Hepatocyte (in vitro differentiated cells): ENCODE results near the gene RNF208. TPM values are rescaled to one million over a fixed set of nuclear protein-coding genes. Genes with fewer than 3 reads are reported as not detected.

Experiments
- DNase-seq: peaks from one replicate; pipeline ENCODE4 v3.0.0-alpha.2; 2016; ENCODE audit warnings: low spot score
- H2AFZ ChIP-seq: fragments of 200-600 bp; sonication (generic); 2 replicates; pipeline ENCODE4 v1.6.0; 2016; ENCODE audit warnings: antibody characterized with exemption, mild to moderate bottlenecking
- H3K27ac ChIP-seq: fragments of 200-600 bp; sonication (generic); 2 replicates; pipeline ENCODE4 v1.5.1; 2016; ENCODE audit warnings: mild to moderate bottlenecking
- H3K27me3 ChIP-seq: fragments of 200-600 bp; sonication (generic); 2 replicates; pipeline ENCODE4 v1.6.1; 2016
- H3K36me3 ChIP-seq: fragments of 200-600 bp; sonication (generic); replicated peaks from 2 replicates; pipeline ENCODE4 v1.5.1; 2016; ENCODE audit warnings: low read depth; ENCODE audit not compliant: insufficient read depth
- H3K4me1 ChIP-seq: fragments of 200-600 bp; sonication (generic); 2 replicates; pipeline ENCODE4 v1.5.1; 2016; ENCODE audit warnings: mild to moderate bottlenecking, moderate library complexity; ENCODE audit not compliant: insufficient read depth
- H3K4me2 ChIP-seq: fragments of 200-600 bp; sonication (generic); 2 replicates; pipeline ENCODE4 v1.6.0; 2016
- H3K4me3 ChIP-seq: fragments of 200-600 bp; sonication (generic); 2 replicates; pipeline ENCODE4 v1.5.1; 2016; ENCODE audit warnings: mild to moderate bottlenecking
- H3K79me2 ChIP-seq: fragments of 200-600 bp; sonication (generic); 2 replicates; pipeline ENCODE4 v1.6.0; 2017; ENCODE audit warnings: mild to moderate bottlenecking
- H3K9me2 ChIP-seq: fragments of 200-600 bp; sonication (generic); replicated peaks from 2 replicates; pipeline ENCODE4 v1.6.0; 2017; ENCODE audit warnings: mild to moderate bottlenecking; ENCODE audit not compliant: insufficient read depth
- H3K9me3 ChIP-seq: fragments of 200-600 bp; sonication (generic); 2 replicates; pipeline ENCODE4 v1.5.1; 2016; ENCODE audit warnings: low read depth, mild to moderate bottlenecking
- H4K20me1 ChIP-seq: fragments of 200-600 bp; sonication (generic); 2 replicates; pipeline ENCODE4 v1.6.0; 2016; ENCODE audit warnings: mild to moderate bottlenecking; ENCODE audit not compliant: insufficient read depth, poor library complexity, severe bottlenecking
- CTCF ChIP-seq: fragments of 200-600 bp; sonication (generic); IDR thresholded peaks from 2 replicates; pipeline ENCODE4 v1.5.1; 2016; ENCODE audit warnings: antibody characterized with exemption, mild to moderate bottlenecking; ENCODE audit not compliant: poor library complexity
- EZH2 ChIP-seq: fragments of 200-600 bp; sonication (generic); IDR thresholded peaks from 2 replicates; pipeline ENCODE4 v1.6.1; 2016; ENCODE audit warnings: antibody characterized with exemption, mild to moderate bottlenecking, borderline replicate concordance
- EZH2phosphoT487 ChIP-seq: fragments of 200-600 bp; sonication (generic); IDR thresholded peaks from one replicate; pipeline ENCODE4 v1.6.1; 2018; ENCODE audit warnings: antibody characterized with exemption, mild to moderate bottlenecking, low read depth, moderate library complexity; ENCODE audit not compliant: unreplicated experiment, severe bottlenecking
- WGBS: methylation state at CpG from one replicate; pipeline ENCODE4 v1.1.6; 2016; ENCODE audit warnings: low lambda C conversion rate; ENCODE audit errors: missing lambda C conversion rate; 5-methylcytosine and 5-hydroxymethylcytosine counted together
- polyA plus RNA-seq: library from polyadenylated mRNA; unstranded; fragments of >200 nt; fragmentation: Nextera tagmentation; extraction: Ambion mirVana; gene quantifications from 2 replicates; pipeline ENCODE4 v1.2.1, GENCODE V29; 2016
- total RNA-seq: library from RNA; depleted of rRNA; stranded (reverse); fragments of >200 nt; gene quantifications from 2 replicates; pipeline ENCODE4 v1.2.3, GENCODE V29; 2014

Gene RNF208
- total and polyA plus RNA-seq, 2 experiments from 2014 or later = 1.6 to 3.3 TPM

- H3K27me3 ChIP-seq = no peaks in the 10 kb centered on the region
- no peak overlapping the region for H3K4me2 ChIP-seq
- H3K9me3 ChIP-seq = no peaks in the 10 kb centered on the region
- WGBS = 86% methylated on average over 21 of the region's 40 CpGs
- H3K79me2 ChIP-seq = peaks cover 18% of the 10 kb centered on the region
- H3K4me1 ChIP-seq = peaks cover 37% of the 10 kb centered on the region
- H3K9me2 ChIP-seq = no peaks in the 10 kb centered on the region
- H4K20me1 ChIP-seq = no peaks in the 10 kb centered on the region
- no peak overlapping the region for H3K4me3 ChIP-seq
- no peaks in the 10 kb centered on the region for H3K36me3 ChIP-seq
- DNase-seq = no peak
- no peak overlapping the region for H3K27ac ChIP-seq
- TF ChIP-seq CTCF = no peak
- no peak for TF ChIP-seq EZH2
- TF ChIP-seq EZH2phosphoT487 = no peak
- no peak overlapping the region for H2AFZ ChIP-seq
These were observed 11.3 kb upstream of the RNF208 start for GRCh38 chr9:137233143-137233980.

GRCh38 chr9:137232510-137232909 is 10.5 kb upstream of the RNF208 start:
- H3K4me3 ChIP-seq = no peak overlapping the region
- H3K27me3 ChIP-seq = no peaks in the 10 kb centered on the region
- no peak overlapping the region for H3K27ac ChIP-seq

GRCh38 chr9:137232101-137232500 is 10.1 kb upstream of the RNF208 start:
- TF ChIP-seq CTCF = no peak
- TF ChIP-seq EZH2 = no peak
- TF ChIP-seq EZH2phosphoT487 = no peak
- no peaks in the 10 kb centered on the region for H3K9me2 ChIP-seq
- no peak overlapping the region for H3K27ac ChIP-seq
- no peak overlapping the region for H2AFZ ChIP-seq
- H3K9me3 ChIP-seq = no peaks in the 10 kb centered on the region
- H3K4me3 ChIP-seq = no peak overlapping the region
- no peak overlapping the region for H3K4me2 ChIP-seq
- no peak for DNase-seq
- no peaks in the 10 kb centered on the region for H3K36me3 ChIP-seq
- no peaks in the 10 kb centered on the region for H3K27me3 ChIP-seq
- H4K20me1 ChIP-seq = no peaks in the 10 kb centered on the region
- 84% methylated on average over 10 of the region's 10 CpGs for WGBS
- peaks cover 47% of the 10 kb centered on the region for H3K4me1 ChIP-seq
- H3K79me2 ChIP-seq = peaks cover 5% of the 10 kb centered on the region

More at GRCh38 chr9:137232510-137232909, 10.5 kb upstream of the RNF208 start:
- TF ChIP-seq CTCF (no peak), EZH2 (no peak)
- Histone ChIP-seq H3K4me2 (no peak overlapping the region), H3K9me3 (no peaks in the 10 kb centered on the region), H3K79me2 (peaks cover 9% of the 10 kb centered on the region), H3K9me2 (no peaks in the 10 kb centered on the region), H3K36me3 (no peaks in the 10 kb centered on the region), H4K20me1 (no peaks in the 10 kb centered on the region), H3K4me1 (peaks cover 44% of the 10 kb centered on the region), H2AFZ (no peak overlapping the region)
- no peak for DNase-seq
- 89% methylated on average over 24 of the region's 24 CpGs for WGBS
